ENCODE measurements around the gene XYLT2. TPM values are rescaled to one million over a fixed set of nuclear protein-coding genes. Genes with fewer than 3 reads are reported as not detected.
A peak's percentile ranks its signal among the peaks of the same experiment; 100 is the strongest.
"Not testable (repeated sequence)": the region's sequence is repeated elsewhere in the genome, so short reads cannot be mapped to it uniquely, and the experiment has no call there.

XYLT2 gene
- total RNA-seq, 1 donor from 2014 or later: 10.8 TPM

DNA sequence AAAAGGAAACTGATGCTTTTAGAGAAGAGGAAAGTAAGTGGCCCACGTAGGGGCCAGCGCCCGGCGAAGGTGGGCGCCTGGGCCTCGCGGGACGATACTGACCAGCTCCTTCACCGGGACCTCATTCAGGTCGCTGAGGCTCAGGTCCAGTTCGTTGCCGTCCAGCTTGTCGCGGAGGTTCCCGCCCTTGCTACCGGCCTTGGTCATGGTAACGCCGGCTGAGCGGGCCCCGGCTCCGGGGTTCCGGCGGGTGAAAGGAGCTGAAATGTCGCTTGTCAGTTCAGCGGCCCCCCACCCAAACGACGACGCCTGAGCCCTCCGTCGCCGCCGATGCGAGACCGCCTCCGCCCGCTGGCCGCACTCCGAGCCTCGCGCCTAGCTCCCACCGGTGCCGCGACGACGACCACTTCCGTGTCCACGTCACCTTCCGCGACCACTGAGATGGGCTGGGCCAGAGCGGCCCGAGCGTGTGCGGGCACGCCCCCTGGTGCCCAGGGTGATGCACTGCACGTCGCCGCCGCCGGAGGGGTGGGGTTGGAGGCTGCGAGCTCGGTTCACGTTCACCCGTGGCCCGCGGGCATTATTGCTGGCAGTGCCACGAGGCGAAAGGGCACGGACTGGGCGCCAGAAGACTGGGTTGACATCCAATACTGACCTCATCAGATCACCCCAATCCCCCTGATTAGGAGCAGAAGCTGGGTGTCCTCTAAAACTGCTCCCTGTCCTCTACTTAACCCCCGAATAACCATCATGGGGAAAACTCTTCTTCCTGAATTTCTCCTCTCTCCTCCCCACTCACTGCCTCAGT is 51.4 kb downstream of the XYLT2 start, which contains the start of gene LRRC59:
Gene LRRC59 (minus strand): TSS at position 413 of the 808 bp plus-strand sequence. CDS start 206 bp downstream, at position 207.
- peak; percentile 97 for ATAC-seq

DNA sequence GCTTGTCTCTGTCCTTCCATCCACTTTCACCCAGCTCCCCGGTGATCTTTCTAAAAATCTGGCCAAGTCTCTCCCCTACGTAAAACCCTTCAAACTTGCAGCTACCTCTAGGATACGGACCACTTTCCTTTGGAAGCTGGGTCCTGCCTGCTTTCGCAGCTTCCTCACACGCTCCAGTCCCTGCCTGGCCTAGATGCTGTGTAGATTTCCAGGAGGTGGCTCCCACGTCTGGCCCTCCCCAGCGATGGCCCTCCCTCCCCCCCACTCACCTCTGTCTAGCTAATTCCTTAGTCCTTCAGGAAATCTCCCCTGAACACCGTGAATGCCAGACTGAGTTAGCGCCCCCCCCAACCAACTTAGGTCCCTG is 52.0 kb downstream of the XYLT2 start:
- no peak for ATAC-seq

DNA sequence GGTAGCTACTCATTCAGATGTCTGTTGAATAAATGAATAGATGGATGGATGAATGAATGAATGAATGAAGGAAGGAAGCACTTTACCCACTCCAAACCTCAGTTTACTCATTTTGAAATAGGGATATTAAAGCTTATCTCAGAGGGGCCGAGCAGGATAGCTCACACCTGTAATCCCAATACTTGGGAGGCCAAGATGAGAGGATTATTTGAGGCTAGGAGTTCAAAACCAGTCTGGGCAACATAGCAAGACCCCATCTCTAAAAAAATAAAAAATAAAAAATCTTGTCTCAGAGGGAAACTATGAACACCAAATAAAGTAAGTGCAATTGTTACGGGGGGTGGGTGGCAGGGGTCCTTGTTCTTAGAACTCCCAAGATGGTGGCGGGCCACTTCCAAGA is 52.7 kb downstream of the XYLT2 start:
- ATAC-seq: not testable (repeated sequence)

GRCh38 chr17:50399591-50399990 is 53.7 kb downstream of the XYLT2 start:
- not testable (repeated sequence) for ATAC-seq

DNA sequence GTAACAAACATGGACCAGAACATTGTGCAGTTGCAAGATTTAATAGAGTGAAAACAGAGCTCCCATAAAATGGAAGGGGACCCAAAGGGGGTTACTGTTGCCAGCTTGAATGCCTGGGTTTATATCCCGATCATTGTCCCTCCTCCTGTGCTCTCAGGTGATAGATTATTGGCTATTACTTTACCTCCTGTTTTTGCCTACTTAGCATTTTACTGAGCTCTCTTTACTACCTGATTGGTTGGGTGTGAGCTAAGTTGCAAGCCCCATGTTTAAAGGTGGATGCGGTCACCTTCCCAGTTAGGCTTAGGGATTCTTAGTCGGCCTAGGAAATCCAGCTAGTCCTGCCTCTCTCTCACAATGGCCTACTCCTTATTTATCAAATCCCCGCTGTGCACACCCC is 59.4 kb downstream of the XYLT2 start:
- not testable (repeated sequence) for ATAC-seq

DNA sequence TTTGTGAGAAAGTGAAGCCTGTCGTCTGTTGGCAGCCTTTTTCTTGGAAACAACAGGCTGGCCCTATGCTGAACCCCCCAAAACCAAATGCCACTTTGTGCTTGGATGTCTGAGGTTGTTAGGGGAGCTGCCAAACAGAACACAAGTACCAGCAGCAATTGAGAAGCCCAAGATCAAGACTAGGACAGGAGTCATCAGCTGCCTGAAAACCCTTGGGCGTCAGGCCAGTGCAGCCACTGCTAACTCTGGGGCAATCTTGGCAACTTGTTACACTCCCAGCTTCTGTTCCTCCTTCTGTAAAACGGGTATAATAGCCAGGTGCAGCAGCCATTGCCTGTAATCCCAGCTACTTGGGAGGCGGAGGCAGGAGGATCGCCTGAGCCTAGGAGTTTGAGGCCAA is 60.7 kb downstream of the XYLT2 start:
- ATAC-seq: no peak

- ATAC-seq: no peak
These were observed 62.0 kb downstream of the XYLT2 start for GRCh38 chr17:50407921-50408320.

Other genes starting within 250 kb of the XYLT2 start
- gene SAMD14, start 216.0 kb upstream of the XYLT2 start, total RNA-seq: 0.16 TPM
- 26.3 TPM for gene PPP1R9B, start 195.4 kb upstream of the XYLT2 start, total RNA-seq
- gene SGCA, start 180.1 kb upstream of the XYLT2 start, total RNA-seq: 0.64 TPM
- gene COL1A1, start 144.5 kb upstream of the XYLT2 start, total RNA-seq: 42.7 TPM
- 0.88 TPM for gene TMEM92, start 71.7 kb upstream of the XYLT2 start, total RNA-seq
- 64.7 TPM for gene MRPL27, start 27.1 kb downstream of the XYLT2 start, total RNA-seq
- gene EME1, start 27.1 kb downstream of the XYLT2 start, total RNA-seq: 2.4 TPM
- gene LRRC59, start 51.4 kb downstream of the XYLT2 start, total RNA-seq: 68.2 TPM
- 15.1 TPM for gene ACSF2, start 80.1 kb downstream of the XYLT2 start, total RNA-seq
- not detected for gene CHAD, start 122.8 kb downstream of the XYLT2 start, total RNA-seq
- gene RSAD1, start 132.7 kb downstream of the XYLT2 start, total RNA-seq: 10.8 TPM
- 0.40 TPM for gene MYCBPAP, start 162.3 kb downstream of the XYLT2 start, total RNA-seq
- gene EPN3, start 186.6 kb downstream of the XYLT2 start, total RNA-seq: 38.5 TPM
- 16.8 TPM for gene SPATA20, start 201.0 kb downstream of the XYLT2 start, total RNA-seq
- 0.08 TPM for gene CACNA1G, start 214.6 kb downstream of the XYLT2 start, total RNA-seq